Mucosa of descending colon (tissue), 3 donors: ENCODE data around the gene SLC25A21. TPM values are rescaled to one million over a fixed set of nuclear protein-coding genes. Genes with fewer than 3 reads are reported as not detected.

ENCODE experiments used
- ATAC-seq: fragments of 200-7000 bp; cut with Tn5 transposase; one replicate; pipeline ENCODE4 v1.9.1; 2020; ENCODE audit warnings: mild to moderate bottlenecking, moderate library complexity
- DNase-seq, 3 donors: peaks; one replicate each; pipeline ENCODE4 v3.0.0-alpha.2; 2020
- H3K36me3 ChIP-seq: fragments of 200-600 bp; one replicate; pipeline ENCODE4 v1.8.0; 2021; ENCODE audit warnings: low read depth, mild to moderate bottlenecking
- H3K4me1 ChIP-seq: fragments of 200-600 bp; one replicate; pipeline ENCODE4 v1.8.0; 2021; ENCODE audit warnings: low read depth, mild to moderate bottlenecking
- H3K4me3 ChIP-seq: fragments of 200-600 bp; one replicate; pipeline ENCODE4 v1.8.0; 2021; ENCODE audit warnings: mild to moderate bottlenecking
- H3K9me3 ChIP-seq: fragments of 200-600 bp; one replicate; pipeline ENCODE4 v1.8.0; 2021; ENCODE audit warnings: mild to moderate bottlenecking
- CTCF ChIP-seq: fragments of 200-600 bp; IDR thresholded peaks from one replicate; pipeline ENCODE4 v1.8.0; 2022; ENCODE audit warnings: antibody characterized with exemption, mild to moderate bottlenecking
- intact Hi-C, 2 donors: fragments of 100-400 bp; cut with DNase I in 1 of 2; cut with micrococcal nuclease in 1 of 2; formaldehyde crosslinking; loops; one replicate each; pipeline versions ENCODE4 v1.11.0 to v1.11.1; 2022; cut with DNase I, micrococcal nuclease
- total RNA-seq, 3 donors: library from RNA; stranded (reverse); fragmentation: NEBNext Ultra II Directional in 2 of 3; extraction: Animal tissue kit (Norgen Biotek cat#: 25700) in 2 of 3; gene quantifications; one replicate each; pipeline versions ENCODE4 v1.2.1 to v1.2.4, GENCODE V29; 2021 to 2023
- donor health status: DM: no; HTN: no; CAD: no; lungs with moderate emphysema.
- donor health status: DM: no; HTN: no; CAD: no.
- donor health status: DM: no; HTN: yes; CAD: no.

SLC25A21 gene
- total RNA-seq, 3 donors from 2014 or later: 0.31 to 1.4 (median 0.61) TPM

- Histone ChIP-seq H3K4me1 (no peaks in the 10 kb centered on the region), H3K36me3 (no peaks in the 10 kb centered on the region), H3K9me3 (no peaks in the 10 kb centered on the region), H3K4me3 (no peak overlapping the region)
- no peak for ATAC-seq
- intact Hi-C loops: no loop called here
- no peak for DNase-seq
- TF ChIP-seq CTCF: no peak
Observed at GRCh38 chr14:36946872-36947271, 225.5 kb downstream of the SLC25A21 start.

GRCh38 chr14:36944307-36945010 is 227.9 kb downstream of the SLC25A21 start:
- ATAC-seq: no peak
- no peak for TF ChIP-seq CTCF
- H3K9me3 ChIP-seq: no peaks in the 10 kb centered on the region
- intact Hi-C loops: loop anchor here in 1 of 2 donors (5.0 kb wide), 1 partner anchor 297 kb away; no protein-coding TSS in a partner anchor
- no peaks in the 10 kb centered on the region for H3K36me3 ChIP-seq
- no peak overlapping the region for H3K4me3 ChIP-seq
- no peaks in the 10 kb centered on the region for H3K4me1 ChIP-seq
- DNase-seq: no peak

- TF ChIP-seq CTCF: no peak
- intact Hi-C loops: loop anchor here in 1 of 2 donors (5.0 kb wide), 1 partner anchor 295 kb away; no protein-coding TSS in a partner anchor
- no peak for ATAC-seq
Observed at GRCh38 chr14:36942522-36943245, 229.7 kb downstream of the SLC25A21 start.

GRCh38 chr14:36941783-36942521 is 230.5 kb downstream of the SLC25A21 start:
- Histone ChIP-seq H3K4me1 (no peaks in the 10 kb centered on the region), H3K4me3 (no peak overlapping the region), H3K9me3 (no peaks in the 10 kb centered on the region), H3K36me3 (no peaks in the 10 kb centered on the region)
- TF ChIP-seq CTCF: peak; percentile 87
- intact Hi-C loops: loop anchor here in 1 of 2 donors (5.0 kb wide), 1 partner anchor 295 kb away; no protein-coding TSS in a partner anchor
- ATAC-seq (peak; percentile 85), DNase-seq (peak; percentile 54 to 90 (median 84))

More at GRCh38 chr14:36942522-36943245, 229.7 kb downstream of the SLC25A21 start:
- Histone ChIP-seq H3K4me1 (no peaks in the 10 kb centered on the region), H3K9me3 (no peaks in the 10 kb centered on the region), H3K4me3 (no peak overlapping the region), H3K36me3 (no peaks in the 10 kb centered on the region)
- no peak for DNase-seq

GRCh38 chr14:36940476-36940875 is 231.9 kb downstream of the SLC25A21 start:
- Histone ChIP-seq H3K4me3 (no peak overlapping the region), H3K9me3 (no peaks in the 10 kb centered on the region), H3K36me3 (no peaks in the 10 kb centered on the region), H3K4me1 (no peaks in the 10 kb centered on the region)
- DNase-seq: no peak
- no peak for TF ChIP-seq CTCF
- intact Hi-C loops: loop anchor here in 1 of 2 donors (5.0 kb wide), 1 partner anchor 293 kb away; no protein-coding TSS in a partner anchor
- no peak for ATAC-seq
